Measurements from ENCODE around the gene RBM18.

The RBM18 gene

DNA sequence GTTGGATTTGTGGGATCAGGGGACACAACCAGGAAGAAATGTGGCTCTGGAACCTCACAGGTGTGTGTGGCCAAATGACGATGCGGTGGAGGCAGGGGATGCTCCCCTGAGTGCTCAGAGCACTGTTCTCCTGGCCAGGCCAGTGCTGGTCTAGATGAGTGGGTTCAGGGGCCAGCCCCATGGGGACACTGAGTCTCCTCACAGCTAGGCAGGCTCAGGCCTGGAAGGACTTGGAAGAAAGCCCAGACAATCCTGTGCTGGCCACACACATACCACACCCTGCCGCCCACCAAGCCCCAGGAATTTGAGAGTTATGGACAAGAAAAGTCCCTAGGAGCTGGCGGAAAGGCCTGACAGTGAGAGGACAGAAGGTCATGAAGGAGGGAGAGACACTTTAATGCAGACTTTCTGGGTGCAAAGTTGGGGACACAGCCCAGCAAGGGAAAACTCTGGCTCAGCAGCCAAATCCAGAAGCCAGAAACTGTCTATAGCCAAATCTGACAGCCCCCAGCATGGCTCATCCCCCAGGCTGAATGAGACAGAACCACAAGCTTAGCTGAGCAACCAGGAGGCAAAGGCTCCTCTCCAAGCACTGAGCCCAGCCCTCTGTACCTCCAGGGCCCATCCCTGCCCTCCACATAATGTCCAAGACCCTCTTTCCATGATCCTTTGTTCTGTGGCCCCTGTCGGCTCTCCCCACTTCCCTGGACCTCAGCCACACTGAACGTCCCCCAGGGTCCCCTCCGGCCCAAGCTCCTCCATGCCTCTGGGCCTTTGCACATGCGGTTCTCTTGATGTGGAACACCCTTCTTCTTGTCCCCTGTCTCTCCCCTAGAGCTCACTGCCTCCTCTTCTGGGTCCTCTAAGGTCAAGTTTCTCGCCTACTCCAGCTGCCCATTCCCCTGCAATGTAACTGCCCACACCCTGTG, 58.3 kb downstream of the RBM18 start:
- no peak for DNase-seq (ENCODE audit: low read depth in 1 of 2, low spot score in 1 of 2)

- no peak for DNase-seq (ENCODE audit: low read depth in 1 of 2, low spot score in 1 of 2)
Observed at GRCh38 chr9:122205176-122205575, 59.5 kb downstream of the RBM18 start.

- no peak for DNase-seq (ENCODE audit: low read depth in 1 of 2, low spot score in 1 of 2)
Observed at GRCh38 chr9:122204491-122204890, 60.1 kb downstream of the RBM18 start.

DNA sequence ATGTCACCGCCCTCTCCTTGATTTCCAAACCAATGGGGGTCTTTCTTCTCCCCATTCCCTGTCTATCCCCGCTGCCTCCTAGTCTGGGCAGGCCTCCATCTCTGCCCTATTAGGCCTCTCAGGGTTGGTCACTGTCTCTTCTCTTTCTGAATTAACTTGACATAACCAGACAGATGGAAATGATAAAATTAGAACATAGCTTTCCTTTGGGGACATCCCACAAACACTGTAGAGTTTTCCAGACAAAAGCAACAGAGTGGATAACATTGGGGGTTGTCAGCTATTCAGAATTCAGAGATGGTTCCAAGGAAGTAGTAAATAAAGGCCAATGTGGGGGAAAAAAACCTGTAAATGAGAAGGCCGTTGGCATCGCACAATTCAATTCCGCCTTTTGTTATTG, 60.6 kb downstream of the RBM18 start:
- no peak for DNase-seq (ENCODE audit: low read depth in 1 of 2, low spot score in 1 of 2)

- DNase-seq (ENCODE audit: low read depth in 1 of 2, low spot score in 1 of 2): no peak
Observed at GRCh38 chr9:122202111-122202510, 62.5 kb downstream of the RBM18 start.

DNA sequence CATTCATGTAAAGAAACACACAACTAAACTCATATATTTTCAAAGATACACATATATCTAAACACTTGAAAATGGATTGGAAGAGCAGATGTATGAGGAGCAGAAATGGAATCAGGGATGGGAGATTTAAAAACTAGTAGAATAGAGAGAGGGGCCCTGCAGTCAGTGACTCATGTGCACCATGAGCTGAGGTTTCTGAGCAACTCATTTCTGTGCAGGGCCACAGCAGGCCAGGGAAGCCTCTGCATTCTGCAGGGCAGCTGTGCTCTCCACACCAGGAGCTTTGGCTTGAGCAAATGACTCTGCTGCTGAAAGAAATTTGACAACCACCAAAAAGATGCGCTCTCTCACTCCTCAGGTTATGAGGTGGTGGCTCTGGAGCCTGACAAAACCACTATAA, 63.0 kb downstream of the RBM18 start:
- no peak for DNase-seq (ENCODE audit: low read depth in 1 of 2, low spot score in 1 of 2)

- DNase-seq (ENCODE audit: low read depth in 1 of 2, low spot score in 1 of 2): no peak
Observed at GRCh38 chr9:122200960-122201595, 63.6 kb downstream of the RBM18 start.

GRCh38 chr9:122197882-122198281, 66.8 kb downstream of the RBM18 start:
- DNase-seq (ENCODE audit: low read depth in 1 of 2, low spot score in 1 of 2): no peak

DNA sequence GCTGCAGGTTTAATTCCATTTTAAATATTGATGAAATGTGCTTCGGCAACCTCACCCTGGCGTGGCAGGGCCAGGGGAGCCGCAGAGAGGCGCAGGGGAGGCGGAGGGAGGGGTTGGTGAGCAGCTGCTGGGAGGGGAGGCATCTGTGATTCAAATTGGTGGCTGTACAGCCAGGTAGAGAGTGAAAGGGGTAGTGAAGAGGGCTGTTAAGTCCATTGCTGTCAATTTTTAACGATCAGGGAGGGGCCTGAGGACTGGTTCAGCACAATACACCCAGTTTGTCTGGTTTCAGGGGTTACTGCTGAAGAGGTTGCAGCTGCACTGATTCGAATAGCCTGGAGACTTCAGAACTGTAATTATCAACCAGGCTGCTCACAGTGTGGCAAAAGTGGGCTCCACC, 67.2 kb downstream of the RBM18 start:
- DNase-seq (ENCODE audit: low read depth in 1 of 2, low spot score in 1 of 2): no peak

GRCh38 chr9:122195875-122196274, 68.8 kb downstream of the RBM18 start:
- no peak for DNase-seq (ENCODE audit: low read depth in 1 of 2, low spot score in 1 of 2)

DNA sequence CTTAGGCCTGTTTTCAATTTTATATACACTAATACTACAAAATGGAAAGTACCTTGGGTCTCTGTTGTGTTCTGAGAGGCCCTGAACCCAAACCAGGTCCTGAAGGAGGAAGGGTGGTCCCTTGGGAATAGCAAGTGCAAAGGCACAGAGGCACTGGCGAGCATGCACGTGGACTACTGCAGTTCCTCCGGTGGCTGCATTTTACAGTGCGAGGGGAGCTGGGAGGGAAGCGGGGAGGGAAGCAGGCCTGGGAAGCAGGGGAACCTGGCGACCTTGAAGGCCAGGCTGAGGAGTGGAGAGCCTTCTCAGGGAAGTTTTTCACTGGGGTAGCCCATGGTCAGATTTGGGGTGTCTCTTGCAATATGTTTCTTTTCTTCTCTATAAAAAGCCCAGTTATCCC, 71.0 kb downstream of the RBM18 start:
- DNase-seq (ENCODE audit: low read depth in 1 of 2, low spot score in 1 of 2): no peak

DNA sequence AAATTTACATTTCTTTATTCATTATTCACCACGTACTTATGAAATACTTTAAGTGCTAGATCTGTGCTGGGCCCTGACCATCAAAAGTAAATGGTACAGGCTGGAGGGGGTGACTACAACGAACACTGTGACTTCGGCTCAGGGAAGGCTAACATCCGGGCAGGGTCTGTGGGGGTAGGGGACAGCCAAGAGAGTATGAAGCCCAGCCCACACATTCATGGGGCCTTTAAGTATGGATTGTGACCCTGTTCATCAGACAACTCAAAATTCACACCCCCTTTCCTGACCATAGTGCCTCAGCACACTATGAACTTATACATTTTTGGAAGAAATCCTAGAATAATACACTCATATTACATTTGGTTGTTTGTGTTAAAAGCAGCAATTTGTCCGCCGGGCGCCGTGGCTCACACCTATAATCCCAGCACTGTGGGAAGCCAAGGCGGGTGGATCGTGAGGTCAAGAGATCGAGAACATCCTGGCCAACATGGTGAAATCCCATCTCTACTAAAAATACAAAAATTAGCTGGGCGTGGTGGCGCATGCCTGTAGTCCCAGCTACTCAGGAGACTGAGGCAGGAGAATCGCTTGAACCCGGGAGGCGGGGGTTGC, 71.6 kb downstream of the RBM18 start:
- DNase-seq (ENCODE audit: low read depth in 1 of 2, low spot score in 1 of 2): no peak

DNA sequence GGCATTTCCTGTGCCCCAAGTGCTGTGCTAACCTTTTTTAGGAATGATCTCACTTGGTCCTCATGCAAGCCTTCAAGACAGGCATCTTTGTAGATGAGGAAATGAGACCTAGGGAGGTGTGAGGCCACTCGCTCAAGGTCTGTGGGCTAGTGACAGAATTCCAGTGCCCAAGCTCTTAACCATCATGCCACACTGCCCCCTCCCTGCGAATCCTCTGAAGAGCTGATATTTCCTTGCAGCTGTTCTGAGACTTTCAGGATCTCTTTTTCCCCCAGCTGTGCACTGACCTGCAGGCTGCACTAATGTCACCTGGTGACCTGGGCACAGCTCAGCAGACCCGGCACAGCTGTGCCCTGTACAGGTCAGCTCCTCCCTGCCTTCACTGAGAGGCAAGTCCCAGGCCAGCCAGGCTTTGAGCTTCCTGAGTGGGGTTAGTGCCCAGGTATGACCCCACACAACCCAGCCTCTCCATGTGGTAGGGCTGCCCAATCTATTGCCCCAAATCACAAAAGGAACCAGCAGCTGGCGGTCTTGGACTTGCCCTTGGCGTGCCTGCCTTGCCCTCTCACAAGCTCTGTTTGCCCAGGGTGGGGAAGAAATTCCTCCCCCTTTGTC, 72.3 kb downstream of the RBM18 start:
- no peak for DNase-seq (ENCODE audit: low read depth in 1 of 2, low spot score in 1 of 2)

GRCh38 chr9:122191584-122191983, 73.1 kb downstream of the RBM18 start:
- no peak for DNase-seq (ENCODE audit: low read depth in 1 of 2, low spot score in 1 of 2)

- no peak for DNase-seq (ENCODE audit: low read depth in 1 of 2, low spot score in 1 of 2)
Observed at GRCh38 chr9:122190597-122191381, 73.9 kb downstream of the RBM18 start.

- no peak for DNase-seq (ENCODE audit: low read depth in 1 of 2, low spot score in 1 of 2)
Observed at GRCh38 chr9:122188369-122188768, 76.3 kb downstream of the RBM18 start.

Measured in activated T-helper 1 cell treated with anti-CD3 and anti-CD28 coated beads, Interleukin-2, amount 50 U/mL, for 16 hours (primary cell).